SJCRH30 (cell line): Measurements from ENCODE around the gene MVD. TPM values are rescaled to one million over a fixed set of nuclear protein-coding genes. Genes with fewer than 3 reads are reported as not detected.
"Not testable (repeated sequence)": the region's sequence is repeated elsewhere in the genome, so short reads cannot be mapped to it uniquely, and the experiment has no call there.

Source experiments
- DNase-seq, 2 experiments: peaks; one replicate each; pipeline ENCODE4 v3.0.0-alpha.2; 2015 to 2020
- H3K27ac ChIP-seq: fragments of 250-450 bp; sonication (Bioruptor Pico); 2 replicates; pipeline ENCODE4 v1.5.1; 2020; ENCODE audit warnings: mild to moderate bottlenecking, moderate library complexity
- H3K27me3 ChIP-seq: fragments of 250-450 bp; sonication (Bioruptor Pico); 2 replicates; pipeline ENCODE4 v1.5.1; 2020; ENCODE audit warnings: mild to moderate bottlenecking, moderate library complexity
- H3K36me3 ChIP-seq: fragments of 250-450 bp; sonication (Bioruptor Pico); 2 replicates; pipeline ENCODE4 v1.5.1; 2020; ENCODE audit warnings: mild to moderate bottlenecking, moderate library complexity
- H3K4me1 ChIP-seq: fragments of 250-450 bp; sonication (Bioruptor Pico); 2 replicates; pipeline ENCODE4 v1.5.1; 2020; ENCODE audit warnings: mild to moderate bottlenecking, moderate library complexity
- H3K4me3 ChIP-seq: fragments of 250-450 bp; sonication (Bioruptor Pico); 2 replicates; pipeline ENCODE4 v1.5.1; 2020; ENCODE audit warnings: mild to moderate bottlenecking, moderate library complexity
- H3K9me3 ChIP-seq: fragments of 250-450 bp; sonication (Bioruptor Pico); replicated peaks from 2 replicates; pipeline ENCODE4 v1.5.1; 2020; ENCODE audit warnings: mild to moderate bottlenecking, moderate library complexity
- total RNA-seq: library from RNA; depleted of rRNA; stranded (reverse); fragments of >200 nt; shearing (Covaris generic); gene quantifications from 2 replicates; pipeline ENCODE4 v1.2.3, GENCODE V29; 2014

The MVD gene
- total RNA-seq, 1 experiment from 2014 or later = 21.0 TPM

GRCh38 chr16:88680554-88681083 is 17.7 kb upstream of the MVD start:
- Histone ChIP-seq H3K27ac (no peak overlapping the region), H3K4me3 (no peak overlapping the region), H3K4me1 (peaks cover 5% of the 10 kb centered on the region; the same call in 1 of the 2 replicates), H3K27me3 (no peaks in the 10 kb centered on the region), H3K9me3 (no peaks in the 10 kb centered on the region), H3K36me3 (no peaks in the 10 kb centered on the region)
- no peak for DNase-seq

GRCh38 chr16:88678224-88678979 is 15.5 kb upstream of the MVD start:
- Histone ChIP-seq H3K4me1 (no peaks in the 10 kb centered on the region), H3K4me3 (no peak overlapping the region), H3K36me3 (no peaks in the 10 kb centered on the region), H3K9me3 (no peaks in the 10 kb centered on the region), H3K27me3 (no peaks in the 10 kb centered on the region), H3K27ac (no peak overlapping the region)
- DNase-seq = no peak

GRCh38 chr16:88677721-88678120 is 14.8 kb upstream of the MVD start:
- Histone ChIP-seq H3K36me3 (no peaks in the 10 kb centered on the region), H3K4me1 (no peaks in the 10 kb centered on the region), H3K27ac (no peak overlapping the region), H3K9me3 (no peaks in the 10 kb centered on the region), H3K4me3 (no peak overlapping the region), H3K27me3 (no peaks in the 10 kb centered on the region)
- no peak for DNase-seq

- Histone ChIP-seq H3K27me3 (no peaks in the 10 kb centered on the region), H3K4me3 (no peak overlapping the region), H3K27ac (no peak overlapping the region), H3K36me3 (no peaks in the 10 kb centered on the region), H3K9me3 (no peaks in the 10 kb centered on the region), H3K4me1 (no peaks in the 10 kb centered on the region)
- DNase-seq = no peak
Observed at GRCh38 chr16:88676502-88677242, 13.8 kb upstream of the MVD start.

- H3K4me1 ChIP-seq = no peaks in the 10 kb centered on the region
- H3K27ac ChIP-seq = no peak overlapping the region
- no peak overlapping the region for H3K4me3 ChIP-seq
- no peaks in the 10 kb centered on the region for H3K9me3 ChIP-seq
- no peaks in the 10 kb centered on the region for H3K27me3 ChIP-seq
- DNase-seq = peak in 1 of 2 experiments; percentile 27
- no peaks in the 10 kb centered on the region for H3K36me3 ChIP-seq
Observed at GRCh38 chr16:88673716-88674379, 11.0 kb upstream of the MVD start.

GRCh38 chr16:88672776-88673175 is 9.9 kb upstream of the MVD start:
- no peaks in the 10 kb centered on the region for H3K9me3 ChIP-seq
- H3K36me3 ChIP-seq = no peaks in the 10 kb centered on the region
- no peak for DNase-seq
- no peak overlapping the region for H3K27ac ChIP-seq
- H3K4me3 ChIP-seq = no peak overlapping the region
- no peaks in the 10 kb centered on the region for H3K27me3 ChIP-seq
- H3K4me1 ChIP-seq = no peaks in the 10 kb centered on the region

GRCh38 chr16:88671806-88672205 is 8.9 kb upstream of the MVD start:
- no peaks in the 10 kb centered on the region for H3K4me1 ChIP-seq
- no peaks in the 10 kb centered on the region for H3K36me3 ChIP-seq
- no peak overlapping the region for H3K4me3 ChIP-seq
- no peak overlapping the region for H3K27ac ChIP-seq
- H3K9me3 ChIP-seq = no peaks in the 10 kb centered on the region
- no peaks in the 10 kb centered on the region for H3K27me3 ChIP-seq
- DNase-seq = no peak

- Histone ChIP-seq H3K9me3 (no peaks in the 10 kb centered on the region), H3K27ac (no peak overlapping the region), H3K27me3 (no peaks in the 10 kb centered on the region)
Observed at GRCh38 chr16:88669980-88670379, 7.1 kb upstream of the MVD start.

GRCh38 chr16:88669493-88669892 is 6.6 kb upstream of the MVD start:
- not testable (repeated sequence) for H3K4me3 ChIP-seq, DNase-seq, H3K27me3 ChIP-seq, H3K27ac ChIP-seq, H3K9me3 ChIP-seq, H3K36me3 ChIP-seq, H3K4me1 ChIP-seq

More at GRCh38 chr16:88669980-88670379, 7.1 kb upstream of the MVD start:
- H3K36me3 ChIP-seq = no peaks in the 10 kb centered on the region
- no peak for DNase-seq
- no peak overlapping the region for H3K4me3 ChIP-seq
- H3K4me1 ChIP-seq = no peaks in the 10 kb centered on the region

GRCh38 chr16:88667461-88667860 is 4.6 kb upstream of the MVD start:
- Histone ChIP-seq H3K4me3 (no peak overlapping the region), H3K27ac (no peak overlapping the region), H3K9me3 (no peaks in the 10 kb centered on the region), H3K4me1 (no peaks in the 10 kb centered on the region), H3K27me3 (no peaks in the 10 kb centered on the region), H3K36me3 (no peaks in the 10 kb centered on the region)
- peak; percentile 36 to 37 for DNase-seq

- no peaks in the 10 kb centered on the region for H3K36me3 ChIP-seq
- no peaks in the 10 kb centered on the region for H3K9me3 ChIP-seq
- no peak overlapping the region for H3K4me3 ChIP-seq
- H3K27ac ChIP-seq = no peak overlapping the region
- no peaks in the 10 kb centered on the region for H3K4me1 ChIP-seq
- no peak for DNase-seq
- H3K27me3 ChIP-seq = no peaks in the 10 kb centered on the region
Observed at GRCh38 chr16:88665570-88665969, 2.7 kb upstream of the MVD start.

GRCh38 chr16:88665148-88665547 is 2.3 kb upstream of the MVD start:
- Histone ChIP-seq H3K9me3 (no peaks in the 10 kb centered on the region), H3K36me3 (no peaks in the 10 kb centered on the region), H3K27me3 (no peaks in the 10 kb centered on the region), H3K27ac (no peak overlapping the region), H3K4me3 (no peak overlapping the region), H3K4me1 (no peaks in the 10 kb centered on the region)
- DNase-seq = no peak

GRCh38 chr16:88662222-88662842 is 559 bp downstream of the MVD start:
- no peaks in the 10 kb centered on the region for H3K9me3 ChIP-seq
- no peak for DNase-seq
- no peaks in the 10 kb centered on the region for H3K4me1 ChIP-seq
- H3K4me3 ChIP-seq = peak overlapping the region; percentile 87
- H3K36me3 ChIP-seq = no peaks in the 10 kb centered on the region
- no peaks in the 10 kb centered on the region for H3K27me3 ChIP-seq
- no peak overlapping the region for H3K27ac ChIP-seq

- no peak for DNase-seq
- H3K9me3 ChIP-seq = no peaks in the 10 kb centered on the region
- H3K4me1 ChIP-seq = no peaks in the 10 kb centered on the region
- H3K36me3 ChIP-seq = no peaks in the 10 kb centered on the region
- no peaks in the 10 kb centered on the region for H3K27me3 ChIP-seq
- no peak overlapping the region for H3K4me3 ChIP-seq
- no peak overlapping the region for H3K27ac ChIP-seq
Observed at GRCh38 chr16:88661468-88661867, 1.4 kb downstream of the MVD start.

GRCh38 chr16:88659160-88659559 is 3.7 kb downstream of the MVD start:
- Histone ChIP-seq H3K4me3 (no peak overlapping the region), H3K27ac (no peak overlapping the region)

More at GRCh38 chr16:88659160-88659559, 3.7 kb downstream of the MVD start:
- Histone ChIP-seq H3K9me3 (no peaks in the 10 kb centered on the region), H3K36me3 (no peaks in the 10 kb centered on the region), H3K27me3 (no peaks in the 10 kb centered on the region), H3K4me1 (no peaks in the 10 kb centered on the region)
- no peak for DNase-seq
